Lower leg skin (tissue), 3 donors: ENCODE measurements around the gene ALCAM.

Experiments used
- POLR2A ChIP-seq, 2 donors: fragments of 450-650 bp; IDR thresholded peaks; one replicate each; pipeline ENCODE4 v1.6.1; 2016 to 2017; ENCODE audit warnings: antibody characterized with exemption in 2 of 2, mild to moderate bottlenecking in 1 of 2, moderate library complexity in 1 of 2
- TF ChIP-seq, protein P1 (sequence below), 3 donors: fragments of 450-650 bp; IDR thresholded peaks; one replicate each; pipeline ENCODE4 v1.5.1; 2016; ENCODE audit warnings: antibody characterized with exemption in 3 of 3, mild to moderate bottlenecking in 3 of 3, moderate library complexity in 2 of 3

GRCh38 chr3:105513886-105514285, 147.2 kb downstream of the ALCAM start:
- TF ChIP-seq, protein P1, sequence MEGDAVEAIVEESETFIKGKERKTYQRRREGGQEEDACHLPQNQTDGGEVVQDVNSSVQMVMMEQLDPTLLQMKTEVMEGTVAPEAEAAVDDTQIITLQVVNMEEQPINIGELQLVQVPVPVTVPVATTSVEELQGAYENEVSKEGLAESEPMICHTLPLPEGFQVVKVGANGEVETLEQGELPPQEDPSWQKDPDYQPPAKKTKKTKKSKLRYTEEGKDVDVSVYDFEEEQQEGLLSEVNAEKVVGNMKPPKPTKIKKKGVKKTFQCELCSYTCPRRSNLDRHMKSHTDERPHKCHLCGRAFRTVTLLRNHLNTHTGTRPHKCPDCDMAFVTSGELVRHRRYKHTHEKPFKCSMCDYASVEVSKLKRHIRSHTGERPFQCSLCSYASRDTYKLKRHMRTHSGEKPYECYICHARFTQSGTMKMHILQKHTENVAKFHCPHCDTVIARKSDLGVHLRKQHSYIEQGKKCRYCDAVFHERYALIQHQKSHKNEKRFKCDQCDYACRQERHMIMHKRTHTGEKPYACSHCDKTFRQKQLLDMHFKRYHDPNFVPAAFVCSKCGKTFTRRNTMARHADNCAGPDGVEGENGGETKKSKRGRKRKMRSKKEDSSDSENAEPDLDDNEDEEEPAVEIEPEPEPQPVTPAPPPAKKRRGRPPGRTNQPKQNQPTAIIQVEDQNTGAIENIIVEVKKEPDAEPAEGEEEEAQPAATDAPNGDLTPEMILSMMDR (IDR thresholded peaks at IDR 0.05) = no peak
- no peak for TF ChIP-seq POLR2A (IDR thresholded peaks at IDR 0.05)
